Ishikawa (cell line): Measurements from ENCODE around the gene GARIN3.

Experiments used
- EP300 ChIP-seq: IDR thresholded peaks from 2 replicates; pipeline ENCODE4 v1.6.1; 2012; ENCODE audit warnings: borderline replicate concordance
- FOXM1 ChIP-seq: IDR thresholded peaks from 2 replicates; pipeline ENCODE4 v1.6.1; 2012; ENCODE audit warnings: low read depth, borderline replicate concordance
- NFIC ChIP-seq: IDR thresholded peaks from 2 replicates; pipeline ENCODE4 v1.6.1; 2012
- TAF1 ChIP-seq: IDR thresholded peaks from 2 replicates; pipeline ENCODE4 v1.6.1; 2012; ENCODE audit warnings: low read depth, mild to moderate bottlenecking
- TF ChIP-seq, protein P1 (sequence below): IDR thresholded peaks from 2 replicates; pipeline ENCODE4 v1.6.1; 2012
- TF ChIP-seq, protein P2 (sequence below): IDR thresholded peaks from 2 replicates; pipeline ENCODE4 v1.6.1; 2012; ENCODE audit warnings: low read depth, mild to moderate bottlenecking

DNA sequence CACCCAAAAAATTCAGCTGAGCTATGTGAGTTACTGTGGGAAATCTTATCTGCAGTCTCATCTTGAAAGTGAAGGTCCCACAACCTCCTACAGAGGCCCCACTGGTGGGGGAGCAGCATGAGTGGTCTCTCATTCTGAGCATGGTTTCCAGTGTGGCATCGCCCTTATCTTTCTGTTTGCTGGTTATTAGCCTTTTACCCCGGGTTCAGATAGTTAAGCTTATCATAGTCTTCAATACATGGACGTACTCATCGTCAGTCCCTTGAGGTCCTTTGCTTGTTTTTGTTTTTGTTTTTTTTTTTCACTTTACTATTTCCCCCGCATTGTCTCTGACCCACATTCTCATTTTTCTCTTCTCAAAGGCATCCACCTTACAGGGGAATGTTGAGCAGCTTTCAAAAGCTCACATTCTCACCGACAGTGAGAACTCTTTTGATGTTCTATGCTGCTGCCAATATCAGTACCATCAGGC is 49.5 kb downstream of the GARIN3 start:
- no peak for TF ChIP-seq TAF1
- no peak for TF ChIP-seq NFIC
- TF ChIP-seq FOXM1, result no peak
- TF ChIP-seq, protein P1, sequence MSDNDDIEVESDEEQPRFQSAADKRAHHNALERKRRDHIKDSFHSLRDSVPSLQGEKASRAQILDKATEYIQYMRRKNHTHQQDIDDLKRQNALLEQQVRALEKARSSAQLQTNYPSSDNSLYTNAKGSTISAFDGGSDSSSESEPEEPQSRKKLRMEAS, result no peak
- no peak for TF ChIP-seq EP300
- TF ChIP-seq, protein P2, sequence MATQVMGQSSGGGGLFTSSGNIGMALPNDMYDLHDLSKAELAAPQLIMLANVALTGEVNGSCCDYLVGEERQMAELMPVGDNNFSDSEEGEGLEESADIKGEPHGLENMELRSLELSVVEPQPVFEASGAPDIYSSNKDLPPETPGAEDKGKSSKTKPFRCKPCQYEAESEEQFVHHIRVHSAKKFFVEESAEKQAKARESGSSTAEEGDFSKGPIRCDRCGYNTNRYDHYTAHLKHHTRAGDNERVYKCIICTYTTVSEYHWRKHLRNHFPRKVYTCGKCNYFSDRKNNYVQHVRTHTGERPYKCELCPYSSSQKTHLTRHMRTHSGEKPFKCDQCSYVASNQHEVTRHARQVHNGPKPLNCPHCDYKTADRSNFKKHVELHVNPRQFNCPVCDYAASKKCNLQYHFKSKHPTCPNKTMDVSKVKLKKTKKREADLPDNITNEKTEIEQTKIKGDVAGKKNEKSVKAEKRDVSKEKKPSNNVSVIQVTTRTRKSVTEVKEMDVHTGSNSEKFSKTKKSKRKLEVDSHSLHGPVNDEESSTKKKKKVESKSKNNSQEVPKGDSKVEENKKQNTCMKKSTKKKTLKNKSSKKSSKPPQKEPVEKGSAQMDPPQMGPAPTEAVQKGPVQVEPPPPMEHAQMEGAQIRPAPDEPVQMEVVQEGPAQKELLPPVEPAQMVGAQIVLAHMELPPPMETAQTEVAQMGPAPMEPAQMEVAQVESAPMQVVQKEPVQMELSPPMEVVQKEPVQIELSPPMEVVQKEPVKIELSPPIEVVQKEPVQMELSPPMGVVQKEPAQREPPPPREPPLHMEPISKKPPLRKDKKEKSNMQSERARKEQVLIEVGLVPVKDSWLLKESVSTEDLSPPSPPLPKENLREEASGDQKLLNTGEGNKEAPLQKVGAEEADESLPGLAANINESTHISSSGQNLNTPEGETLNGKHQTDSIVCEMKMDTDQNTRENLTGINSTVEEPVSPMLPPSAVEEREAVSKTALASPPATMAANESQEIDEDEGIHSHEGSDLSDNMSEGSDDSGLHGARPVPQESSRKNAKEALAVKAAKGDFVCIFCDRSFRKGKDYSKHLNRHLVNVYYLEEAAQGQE, result no peak
